Measurements from ENCODE around the gene RUVBL1.

DNA sequence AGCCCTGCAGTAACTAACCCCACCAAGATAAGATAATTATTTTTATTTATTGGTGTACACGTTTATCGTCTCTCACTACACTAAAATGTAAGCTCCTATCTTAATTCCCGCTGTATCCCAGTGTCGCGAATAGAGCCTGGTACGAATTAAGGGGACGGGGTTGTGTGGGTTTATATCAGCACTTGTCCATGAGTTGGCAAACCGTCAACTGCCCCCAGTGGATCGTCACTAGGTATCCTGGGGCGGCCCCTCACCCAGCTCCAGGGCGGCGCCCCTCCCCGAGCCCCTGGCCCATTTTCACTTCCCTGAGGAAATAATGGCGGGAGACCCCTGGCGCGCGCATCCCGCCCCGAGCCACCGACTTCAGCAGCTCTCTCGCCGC lies 465 bp downstream of the RUVBL1 start:
- TF ChIP-seq, protein P1, sequence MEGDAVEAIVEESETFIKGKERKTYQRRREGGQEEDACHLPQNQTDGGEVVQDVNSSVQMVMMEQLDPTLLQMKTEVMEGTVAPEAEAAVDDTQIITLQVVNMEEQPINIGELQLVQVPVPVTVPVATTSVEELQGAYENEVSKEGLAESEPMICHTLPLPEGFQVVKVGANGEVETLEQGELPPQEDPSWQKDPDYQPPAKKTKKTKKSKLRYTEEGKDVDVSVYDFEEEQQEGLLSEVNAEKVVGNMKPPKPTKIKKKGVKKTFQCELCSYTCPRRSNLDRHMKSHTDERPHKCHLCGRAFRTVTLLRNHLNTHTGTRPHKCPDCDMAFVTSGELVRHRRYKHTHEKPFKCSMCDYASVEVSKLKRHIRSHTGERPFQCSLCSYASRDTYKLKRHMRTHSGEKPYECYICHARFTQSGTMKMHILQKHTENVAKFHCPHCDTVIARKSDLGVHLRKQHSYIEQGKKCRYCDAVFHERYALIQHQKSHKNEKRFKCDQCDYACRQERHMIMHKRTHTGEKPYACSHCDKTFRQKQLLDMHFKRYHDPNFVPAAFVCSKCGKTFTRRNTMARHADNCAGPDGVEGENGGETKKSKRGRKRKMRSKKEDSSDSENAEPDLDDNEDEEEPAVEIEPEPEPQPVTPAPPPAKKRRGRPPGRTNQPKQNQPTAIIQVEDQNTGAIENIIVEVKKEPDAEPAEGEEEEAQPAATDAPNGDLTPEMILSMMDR (conservative IDR thresholded peaks at IDR 0.05; ENCODE audit: low read depth, low read length), result no peak
- TF ChIP-seq EZH2phosphoT487 (IDR thresholded peaks at IDR 0.05; ENCODE audit: borderline replicate concordance, low read length), result no peak
- TF ChIP-seq EZH2 (IDR thresholded peaks at IDR 0.05; ENCODE audit: low read length, unreplicated experiment), result no peak

Data from PC-3 (cell line).